HG02623 (cell line): Measurements from ENCODE around the gene FAM83C.

Experiments used
- ATAC-seq: cut with Tn5 transposase; IDR thresholded peaks from one replicate; pipeline ENCODE4 v1.9.1; 2021; ENCODE audit warnings: moderate library complexity; ENCODE audit not compliant: unreplicated experiment

The FAM83C gene

DNA sequence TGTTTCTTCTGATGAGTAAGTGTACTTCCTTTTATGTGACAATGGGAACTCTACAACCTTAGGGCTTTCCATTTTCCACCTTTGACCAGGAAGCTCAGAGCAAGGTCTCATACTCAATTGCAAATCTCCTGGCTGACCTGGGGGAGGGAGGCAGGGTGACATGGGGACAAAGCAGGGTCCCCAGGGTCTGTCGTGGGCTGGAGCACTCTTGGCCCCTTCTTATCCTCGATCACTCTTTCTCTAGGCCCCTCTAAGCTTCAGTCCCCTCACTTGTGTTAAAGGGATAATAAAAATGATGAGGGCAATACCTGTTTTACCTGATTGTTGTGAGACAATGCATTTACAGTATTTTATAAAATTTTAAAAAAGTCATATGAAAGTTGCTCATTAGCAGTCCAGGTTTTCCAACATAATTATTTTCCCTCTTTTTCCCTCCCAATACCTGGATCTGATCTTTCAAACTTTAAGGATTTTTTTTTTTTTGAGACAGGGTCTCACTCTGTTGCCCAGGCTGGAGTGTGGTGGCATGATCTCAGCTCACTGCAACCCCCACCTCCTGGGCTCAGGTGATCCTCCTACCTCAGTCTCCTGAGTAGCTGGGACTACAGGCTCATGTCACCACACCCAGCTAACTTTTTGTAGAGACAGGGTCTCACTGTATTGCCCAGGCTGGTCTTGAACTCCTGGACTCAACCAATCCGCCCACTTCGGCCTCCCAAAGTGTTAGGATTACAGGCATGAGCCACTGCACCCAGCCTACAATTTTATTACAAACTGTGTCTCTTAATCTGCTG, 8.4 kb upstream of the FAM83C start:
- ATAC-seq, result no peak

DNA sequence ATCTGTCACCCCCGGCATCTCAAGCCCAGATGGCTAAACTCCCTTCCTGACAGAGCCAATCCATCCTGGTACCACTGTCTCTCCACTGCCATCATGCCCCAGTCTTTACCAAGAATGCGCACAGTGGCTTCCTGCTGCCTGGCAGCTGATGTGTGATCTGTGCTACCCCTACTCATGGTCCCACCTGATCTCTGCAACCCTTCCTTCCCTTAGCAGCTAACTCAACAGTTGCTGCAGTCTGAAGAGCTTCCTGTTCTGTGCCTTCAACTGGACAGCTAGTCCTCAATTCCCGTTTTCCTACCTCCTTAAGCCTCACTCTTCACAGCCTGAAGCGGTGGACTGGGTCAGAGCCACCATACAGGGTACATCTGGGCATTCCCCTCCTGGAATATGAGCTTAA, 7.6 kb upstream of the FAM83C start:
- ATAC-seq, result no peak

DNA sequence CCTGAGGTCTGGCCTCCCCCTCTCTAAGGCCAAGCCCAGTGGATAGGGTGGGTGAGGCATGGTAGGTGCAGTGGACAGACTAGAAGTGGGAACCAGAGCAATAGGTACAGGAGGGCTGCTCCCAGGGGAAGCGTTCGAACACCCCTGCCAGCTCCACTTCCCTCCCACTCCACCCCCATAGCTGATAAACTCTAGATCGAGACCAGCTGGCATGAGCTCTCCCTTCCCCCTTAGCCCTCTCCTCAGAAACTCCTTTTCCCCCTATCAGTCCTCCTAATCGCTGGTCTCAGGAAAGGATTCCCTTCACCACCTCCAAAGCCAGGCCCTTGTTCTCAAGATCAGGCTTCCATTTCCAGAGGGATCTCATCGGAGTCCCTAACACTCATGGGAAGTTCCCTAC, 6.0 kb upstream of the FAM83C start:
- ATAC-seq, result no peak

DNA sequence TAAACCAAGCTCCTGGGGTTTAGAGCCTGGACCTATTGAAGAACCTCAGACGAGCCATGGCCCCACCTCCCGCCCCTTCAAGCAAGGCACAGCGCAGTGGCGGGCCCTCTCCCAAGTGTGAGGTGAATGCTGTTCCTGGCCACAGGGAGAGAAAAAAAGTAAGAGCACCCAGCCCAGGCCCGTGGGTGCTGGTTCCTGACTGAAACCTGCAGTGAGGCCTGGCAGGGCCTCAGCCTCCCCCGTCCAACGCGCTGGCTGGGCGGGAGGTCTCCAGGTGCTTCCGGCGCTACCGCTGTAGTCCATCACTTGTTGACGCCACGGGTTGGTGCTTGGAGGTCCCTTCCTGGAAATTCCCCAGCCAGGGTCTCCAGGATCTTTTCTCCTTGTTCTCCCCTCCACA, 5.5 kb upstream of the FAM83C start:
- ATAC-seq, result no peak

DNA sequence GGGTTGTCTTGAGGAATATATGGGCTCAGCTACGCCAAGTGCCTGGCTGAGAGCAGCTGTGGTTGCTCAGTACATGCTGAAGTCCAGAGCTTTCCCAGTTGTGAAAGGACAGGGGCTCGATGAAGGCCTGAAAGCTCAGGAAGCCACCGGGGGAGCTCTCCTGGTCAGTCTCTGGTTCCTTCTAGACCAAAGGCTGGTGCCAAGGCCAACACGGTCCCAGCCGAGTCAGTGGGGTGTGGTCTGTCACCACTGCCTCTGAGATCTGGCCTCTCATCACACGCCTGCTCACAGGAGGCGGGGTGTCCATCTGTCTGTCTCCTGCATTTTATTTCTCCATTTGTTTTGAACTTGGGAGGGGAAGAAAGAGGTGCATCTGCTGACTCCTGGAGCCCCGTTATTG, 4.9 kb upstream of the FAM83C start:
- ATAC-seq, result no peak

DNA sequence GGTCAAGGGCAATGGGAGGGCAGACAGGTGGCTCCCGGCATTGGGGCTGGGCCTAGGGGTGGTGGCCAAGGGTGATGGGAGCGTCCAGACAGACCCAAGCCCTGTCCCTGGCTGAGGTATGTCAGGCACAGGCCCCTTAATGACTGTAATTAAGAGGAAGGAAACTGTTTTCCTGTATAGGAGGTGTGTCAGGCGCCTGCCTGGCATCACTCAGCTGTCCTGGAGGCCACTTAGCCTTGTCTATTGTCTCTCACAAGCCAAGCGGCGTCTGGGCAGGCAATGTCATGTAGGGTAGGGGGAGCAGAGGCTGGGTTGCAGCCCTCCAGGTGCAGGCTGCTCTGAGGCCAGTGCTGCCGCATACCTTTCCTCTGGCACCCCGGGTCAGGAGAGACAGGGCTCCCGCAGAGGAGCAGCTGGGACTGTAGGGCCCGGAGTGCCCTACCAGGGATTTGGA, 3.9 kb upstream of the FAM83C start:
- no peak for ATAC-seq

DNA sequence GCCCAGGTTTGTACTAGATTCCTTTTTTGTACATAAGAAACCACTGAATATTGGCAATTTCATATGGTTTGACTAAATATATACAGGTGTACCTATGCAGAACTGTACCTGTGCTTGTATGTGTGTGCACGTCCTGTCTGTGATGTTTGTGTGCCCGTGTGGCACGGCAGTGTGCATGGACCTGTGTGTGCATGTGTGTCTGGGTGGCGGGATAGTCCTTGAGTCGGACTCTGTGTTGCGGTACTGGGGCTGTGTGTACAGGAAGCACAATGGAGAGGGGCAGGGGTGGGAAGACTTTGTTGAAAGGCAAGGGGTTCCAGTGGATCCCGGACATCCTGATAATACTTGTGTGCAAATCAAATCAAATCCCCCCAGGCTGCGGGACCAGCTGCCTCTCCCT, 3.4 kb upstream of the FAM83C start:
- no peak for ATAC-seq

DNA sequence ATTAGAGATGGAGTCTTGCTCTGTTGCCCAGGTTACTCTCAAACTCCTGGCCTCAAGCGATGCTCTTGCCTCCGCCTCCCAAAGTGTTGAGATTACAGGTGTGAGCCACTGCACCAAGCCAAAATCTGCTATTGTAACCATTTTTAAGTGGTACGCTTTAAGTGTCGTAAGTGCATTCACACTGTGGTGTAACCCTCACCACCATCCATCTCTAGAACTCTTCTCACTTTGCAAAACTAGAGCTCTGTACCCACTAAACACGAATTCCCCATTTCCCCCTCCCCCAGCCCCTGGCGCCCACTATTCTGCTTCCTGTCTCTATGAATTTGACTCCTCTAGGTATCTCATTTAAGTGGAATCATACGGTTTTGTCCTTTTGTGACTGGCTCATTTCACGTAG, 2.8 kb upstream of the FAM83C start:
- ATAC-seq, result no peak

DNA sequence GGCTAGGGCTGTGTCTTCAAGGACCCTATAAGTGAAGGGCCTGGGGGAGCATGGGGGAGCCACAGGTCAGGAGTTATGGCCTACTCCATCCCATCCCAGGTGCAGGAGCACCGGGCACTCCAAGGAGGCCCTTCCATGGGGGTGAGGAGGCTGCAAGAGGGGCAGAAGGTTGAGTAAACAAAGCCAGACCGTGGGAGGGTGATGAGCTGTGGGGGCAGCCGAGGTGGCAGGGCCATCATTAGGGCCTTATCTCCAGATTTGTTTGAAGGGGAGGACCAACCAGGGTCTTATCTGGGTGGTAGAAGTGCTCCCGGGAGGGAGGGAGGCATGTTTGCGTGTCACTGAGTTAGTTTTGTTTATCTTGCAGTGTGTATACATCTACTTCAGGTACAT, 2.1 kb upstream of the FAM83C start:
- no peak for ATAC-seq

DNA sequence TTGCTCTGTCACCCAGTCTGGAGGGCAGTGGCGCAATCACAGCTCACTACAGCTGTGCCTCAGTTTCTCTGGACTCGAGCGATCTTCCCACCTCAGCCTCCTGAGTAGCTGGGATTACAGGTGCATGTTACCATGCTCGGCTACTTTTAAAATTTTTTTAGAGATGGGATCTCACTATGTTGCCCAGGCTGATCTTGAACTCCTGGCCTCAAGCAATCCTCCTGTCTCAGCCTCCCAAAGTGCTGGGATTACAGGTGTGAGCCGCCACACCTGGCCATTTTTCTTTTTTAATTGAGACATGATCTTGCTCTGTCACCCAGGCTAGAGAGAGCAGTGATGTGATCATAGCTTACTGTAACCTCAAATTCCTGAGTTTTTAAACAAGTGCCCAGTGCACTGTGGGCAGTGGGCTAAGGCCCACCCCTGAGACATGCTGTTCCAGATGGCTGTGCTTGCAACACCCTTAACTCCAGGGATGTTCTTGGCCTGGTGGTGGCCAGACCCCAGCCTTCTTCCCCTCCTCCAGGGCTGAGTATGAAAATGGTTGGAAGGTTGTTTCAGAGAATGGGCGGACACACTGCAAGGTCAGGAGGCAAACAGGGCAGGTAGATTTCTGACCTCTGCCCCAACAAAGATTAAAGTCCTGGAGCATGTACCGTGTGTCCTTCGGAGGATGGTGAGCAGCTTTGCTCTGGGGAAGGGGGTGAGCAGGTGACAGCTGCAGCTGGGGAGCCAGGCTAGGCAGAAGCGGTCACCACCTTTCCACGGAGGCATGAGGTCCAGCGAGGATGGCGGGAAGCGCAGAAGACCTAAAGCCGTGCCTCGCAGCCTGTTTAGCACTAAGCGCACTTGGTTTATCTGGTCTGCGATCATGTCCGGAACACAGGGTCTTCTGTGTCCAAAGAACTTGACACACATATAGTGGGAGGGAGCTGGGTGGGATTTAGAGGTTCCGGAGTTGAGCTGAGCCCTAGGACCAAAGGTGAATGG, 1.4 kb upstream of the FAM83C start:
- no peak for ATAC-seq

DNA sequence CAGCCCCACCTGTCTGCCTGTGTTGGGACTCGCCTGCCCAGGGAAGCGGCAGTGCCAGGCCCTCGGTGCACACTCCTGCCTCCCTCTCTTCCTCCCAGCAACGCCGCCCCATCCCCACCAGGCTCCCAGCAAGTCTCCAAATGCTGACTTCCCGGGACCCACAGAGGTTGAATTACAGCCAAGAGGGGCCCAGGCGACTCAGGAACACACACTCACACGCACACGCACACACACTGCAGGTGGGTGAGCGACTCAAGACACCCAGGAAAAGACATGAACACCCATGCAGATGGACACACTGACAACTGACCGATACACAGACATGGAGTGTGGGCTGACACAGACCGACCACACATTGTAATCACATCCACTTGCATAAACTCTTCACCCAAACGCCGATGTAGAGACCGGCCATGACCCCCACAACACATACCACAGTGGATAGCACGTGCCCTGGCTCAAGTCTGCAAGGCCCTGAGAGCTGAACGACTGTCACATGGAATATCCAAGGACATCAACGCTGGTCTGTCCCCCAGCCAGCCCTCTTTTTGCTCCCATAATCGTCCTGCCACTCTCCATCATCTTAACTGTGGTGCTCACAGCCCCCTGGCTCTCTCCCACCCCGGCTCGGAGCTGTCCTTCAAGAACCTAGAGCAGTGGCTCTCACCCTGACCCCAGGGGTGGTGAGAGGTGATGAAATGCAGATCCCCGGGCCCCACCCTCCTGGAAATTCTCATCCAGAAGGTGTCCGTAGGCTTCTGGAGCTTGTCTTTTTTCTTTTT, 470 bp upstream of the FAM83C start:
- no peak for ATAC-seq

DNA sequence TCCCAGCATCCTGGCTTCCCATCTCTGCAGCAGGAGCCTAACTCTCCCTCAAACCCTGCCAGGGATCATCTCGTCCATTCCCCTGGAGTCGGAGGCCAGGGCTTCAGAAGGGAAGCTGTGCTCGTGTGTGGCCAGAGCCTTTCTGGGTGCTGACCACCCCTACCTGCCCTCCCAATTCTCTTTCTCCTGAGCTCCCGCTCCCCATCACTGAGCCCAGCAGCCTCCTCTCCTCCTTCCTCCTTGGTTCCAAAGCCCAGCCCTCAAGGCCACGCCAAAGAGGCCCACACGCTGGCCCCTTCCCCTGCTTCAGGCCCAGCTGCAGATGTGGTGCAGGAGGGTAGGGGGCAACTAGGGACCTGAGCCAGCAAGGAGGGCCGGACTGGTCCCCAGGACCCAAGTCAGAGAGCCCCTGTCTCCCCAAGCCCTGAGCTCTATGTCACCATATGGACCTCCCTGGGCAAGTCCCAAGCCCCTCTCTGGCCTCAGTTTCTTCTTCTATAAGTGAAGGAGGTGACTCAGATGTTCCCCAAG, 1.3 kb downstream of the FAM83C start:
- ATAC-seq, result no peak

DNA sequence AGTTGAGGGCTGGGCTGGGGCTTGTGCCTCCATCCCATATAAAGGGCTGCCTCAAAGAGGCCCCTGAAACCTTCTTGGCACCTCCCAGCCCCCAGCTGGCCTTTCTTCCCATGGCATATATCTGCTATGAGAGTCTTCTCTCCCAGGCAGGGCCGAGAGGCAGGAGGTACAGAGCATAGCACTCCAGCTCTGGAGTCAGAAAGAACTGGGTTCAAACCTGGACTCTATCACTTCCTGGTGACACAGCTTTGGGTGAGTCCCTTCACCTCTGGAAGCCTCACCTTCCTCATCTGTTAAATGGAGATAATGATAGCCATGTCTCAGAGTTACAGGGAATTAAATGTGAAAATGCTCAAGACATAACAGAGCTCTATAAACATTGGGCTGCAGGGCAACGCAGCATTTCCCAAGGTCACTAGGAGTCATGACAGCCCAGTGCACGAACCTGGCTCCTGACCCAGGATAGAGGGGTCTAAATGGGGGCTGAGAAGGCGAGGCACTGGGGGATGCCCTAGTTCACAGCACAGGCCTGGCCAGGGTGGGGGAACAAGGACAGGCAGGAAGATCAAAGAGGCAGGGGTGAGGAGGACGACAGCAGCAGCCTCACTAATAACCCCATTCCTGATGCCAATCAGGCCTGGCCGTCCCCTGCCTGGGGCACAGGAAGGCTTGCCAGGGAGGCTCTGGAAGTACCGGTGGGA, 1.9 kb downstream of the FAM83C start:
- ATAC-seq, result no peak

DNA sequence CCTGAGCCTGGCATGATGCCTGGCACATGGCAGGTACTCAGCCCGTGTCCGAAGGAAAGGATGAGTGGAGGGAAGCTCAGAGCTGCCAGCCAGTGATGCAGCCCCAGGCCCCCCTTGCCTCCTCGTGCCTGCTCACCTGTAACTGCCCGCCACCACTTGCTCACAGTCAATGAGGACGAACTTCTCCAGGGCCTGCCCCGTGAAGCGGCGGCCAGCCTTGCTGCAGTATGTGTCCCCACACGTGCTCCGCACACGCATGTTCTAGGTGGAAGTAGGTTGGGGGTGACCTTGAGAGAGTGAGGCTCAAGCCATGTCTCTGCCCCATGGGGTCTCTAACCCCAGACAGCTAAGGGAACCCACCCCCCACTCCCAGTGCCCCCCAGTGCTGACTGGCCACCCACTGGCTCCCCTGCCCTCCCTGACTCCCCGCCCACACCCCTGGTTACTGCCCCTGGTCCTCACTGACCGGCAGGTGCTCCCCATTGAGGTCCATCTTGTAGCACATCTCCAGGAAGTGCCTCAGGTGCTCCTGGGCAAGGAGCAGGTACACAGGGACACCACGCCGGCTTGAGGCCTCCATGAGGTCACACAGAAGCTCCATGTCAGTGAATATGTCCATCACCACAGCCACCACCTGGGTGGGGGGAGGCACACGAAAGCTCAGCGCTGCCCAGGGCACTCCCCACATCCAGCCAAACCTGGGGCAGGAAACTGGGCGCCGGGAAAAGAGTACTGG, 3.7 kb downstream of the FAM83C start:
- no peak for ATAC-seq

DNA sequence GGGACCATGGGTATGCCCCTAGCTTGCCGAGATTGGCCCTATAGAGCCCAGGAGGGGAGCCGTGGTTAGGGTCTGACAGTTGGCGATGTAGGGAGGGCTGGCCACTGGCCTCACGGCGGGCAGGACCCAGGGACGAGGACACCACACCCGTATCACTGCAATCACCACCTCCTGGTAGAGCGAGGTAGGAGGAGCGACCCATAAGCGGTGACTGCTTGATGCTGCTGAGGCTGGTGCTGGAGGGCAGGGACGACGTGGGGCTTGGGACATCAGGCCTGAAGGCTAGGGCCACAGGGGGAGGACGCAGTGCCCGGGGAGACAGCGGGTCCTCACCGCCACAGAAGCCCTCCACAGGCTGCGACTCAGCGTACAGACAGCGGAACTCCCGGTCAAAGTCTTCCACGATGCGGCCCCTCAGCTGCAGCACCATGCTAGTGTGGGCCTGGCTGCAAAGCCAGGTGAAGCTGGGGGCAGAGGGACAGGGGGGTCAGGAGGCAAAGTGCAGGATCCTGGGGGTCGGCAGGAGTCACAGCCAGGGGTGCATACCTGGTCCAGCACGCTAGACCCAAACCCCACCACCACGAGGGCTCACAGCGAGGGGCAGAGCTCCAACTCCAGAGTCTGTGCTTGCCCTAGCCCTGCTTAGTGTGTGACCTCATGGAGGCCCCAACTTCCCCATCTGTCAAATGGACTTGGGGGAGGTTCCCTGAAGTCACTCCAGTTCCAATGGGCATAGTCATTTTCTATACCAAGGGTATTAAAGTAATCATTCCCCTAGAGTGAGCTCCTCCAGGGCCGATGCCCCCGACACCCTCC, 4.5 kb downstream of the FAM83C start:
- no peak for ATAC-seq

DNA sequence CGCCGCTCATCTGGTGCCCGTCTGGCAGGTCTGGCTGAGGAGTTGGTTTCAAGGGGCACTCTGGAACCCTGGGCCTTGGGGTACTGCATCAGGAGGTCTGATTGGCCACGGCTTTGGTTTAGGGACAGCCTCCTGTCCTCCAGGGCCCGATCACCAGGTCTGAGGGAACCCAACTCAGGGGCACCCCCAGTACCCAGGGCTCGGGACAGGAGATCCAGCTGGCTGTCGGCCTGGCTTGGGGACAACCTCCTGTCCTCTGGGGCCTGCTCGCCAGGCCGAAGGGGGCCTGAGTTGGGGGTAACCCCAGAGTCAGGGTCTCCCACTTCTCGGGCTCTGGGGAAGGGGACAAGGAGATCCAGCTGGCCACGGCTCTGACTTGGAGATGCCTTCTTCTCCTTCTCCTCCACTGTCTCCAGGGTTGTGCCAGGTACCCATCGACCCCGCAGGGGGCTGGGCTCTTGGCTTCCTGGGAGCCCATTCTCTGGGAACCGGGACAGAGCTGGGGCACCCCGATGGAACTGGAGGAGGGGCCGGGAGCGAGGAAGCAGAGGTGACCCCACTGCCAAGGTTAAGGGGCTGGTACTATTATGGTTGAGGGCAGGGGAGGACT, 5.2 kb downstream of the FAM83C start:
- ATAC-seq, result no peak

DNA sequence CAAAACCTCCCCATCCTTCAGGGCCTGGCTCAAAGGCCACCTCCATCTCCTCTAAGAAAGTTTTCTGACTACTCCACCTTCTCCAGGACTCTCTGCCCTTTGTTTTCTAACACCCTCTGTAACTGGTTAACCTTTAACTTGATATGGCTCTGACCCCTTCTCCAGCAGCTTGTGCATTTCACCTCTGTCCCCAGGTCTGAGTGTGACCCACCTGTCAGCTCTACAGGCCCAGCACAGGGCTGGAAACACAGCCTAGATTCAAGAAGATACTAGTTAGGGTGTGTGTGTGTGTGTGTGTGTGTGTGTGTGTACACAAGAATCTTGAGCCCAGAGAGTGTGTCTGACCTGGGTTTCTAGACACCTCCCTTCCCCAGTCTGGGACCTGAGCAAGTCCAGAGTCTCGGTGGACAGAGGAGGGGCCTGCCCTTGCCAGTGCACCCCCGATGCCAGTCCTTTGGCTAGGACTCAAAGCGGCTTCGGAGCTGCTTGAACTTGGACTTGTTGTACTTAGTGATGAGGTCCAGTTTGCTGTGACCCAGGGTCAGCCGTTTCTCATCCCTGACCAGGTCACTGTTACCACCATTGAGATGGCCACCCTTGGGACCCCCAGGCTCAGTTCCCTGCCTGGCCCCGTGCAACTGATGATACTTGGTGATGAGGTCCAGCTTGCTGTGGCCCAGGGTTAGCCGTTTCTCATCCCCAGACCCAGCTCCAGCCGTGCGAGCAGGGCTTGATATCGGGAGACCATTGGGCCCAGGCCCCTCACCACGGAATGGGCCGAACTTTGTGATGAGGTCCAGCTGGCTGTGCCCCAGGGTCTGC, 5.9 kb downstream of the FAM83C start:
- ATAC-seq, result no peak

DNA sequence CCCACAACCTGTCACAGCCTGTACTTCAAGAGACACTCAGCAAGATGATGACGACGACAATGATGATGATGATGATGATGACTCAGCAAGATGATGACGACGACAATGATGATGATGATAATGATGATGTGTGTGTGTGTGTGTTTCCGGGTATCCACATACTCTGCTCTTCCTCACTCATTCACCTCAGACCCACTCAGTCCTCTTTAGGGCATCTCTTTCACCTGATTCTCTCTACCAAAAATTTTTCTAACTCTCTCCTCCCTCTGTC, 6.5 kb downstream of the FAM83C start:
- ATAC-seq, result no peak
